ENCODE results near the gene SSBP3. TPM values are rescaled to one million over a fixed set of nuclear protein-coding genes. Genes with fewer than 3 reads are reported as not detected.

The SSBP3 gene
- total and polyA plus RNA-seq, 9 donors = 41.2 to 247 (median 156) TPM

GRCh38 chr1:54318246-54318814 lies 87.9 kb downstream of the SSBP3 start:
- intact Hi-C loops (cut with DNase I) = loop anchor here in 1 of 4 donors (10.0 kb wide), 1 partner anchor 86 kb away; the partner anchor contains the start of gene SSBP3
- WGBS, 3 donors = 66 to 78% (median 76%) methylated on average over 4 of the region's 4 CpGs
- Histone ChIP-seq H3K9me3 (no peaks in the 10 kb centered on the region), H3K4me3 (no peak overlapping the region), H3K4me1 (ENCODE audit: insufficient read depth) (peaks cover 30% of the 10 kb centered on the region), H3K36me3 (no peaks in the 10 kb centered on the region), H3K27me3 (no peaks in the 10 kb centered on the region), H3K27ac (no peak overlapping the region)
- DNase-seq = no peak
- TF ChIP-seq EP300 (IDR thresholded peaks at IDR 0.05) = no peak
- TF ChIP-seq, protein P1, sequence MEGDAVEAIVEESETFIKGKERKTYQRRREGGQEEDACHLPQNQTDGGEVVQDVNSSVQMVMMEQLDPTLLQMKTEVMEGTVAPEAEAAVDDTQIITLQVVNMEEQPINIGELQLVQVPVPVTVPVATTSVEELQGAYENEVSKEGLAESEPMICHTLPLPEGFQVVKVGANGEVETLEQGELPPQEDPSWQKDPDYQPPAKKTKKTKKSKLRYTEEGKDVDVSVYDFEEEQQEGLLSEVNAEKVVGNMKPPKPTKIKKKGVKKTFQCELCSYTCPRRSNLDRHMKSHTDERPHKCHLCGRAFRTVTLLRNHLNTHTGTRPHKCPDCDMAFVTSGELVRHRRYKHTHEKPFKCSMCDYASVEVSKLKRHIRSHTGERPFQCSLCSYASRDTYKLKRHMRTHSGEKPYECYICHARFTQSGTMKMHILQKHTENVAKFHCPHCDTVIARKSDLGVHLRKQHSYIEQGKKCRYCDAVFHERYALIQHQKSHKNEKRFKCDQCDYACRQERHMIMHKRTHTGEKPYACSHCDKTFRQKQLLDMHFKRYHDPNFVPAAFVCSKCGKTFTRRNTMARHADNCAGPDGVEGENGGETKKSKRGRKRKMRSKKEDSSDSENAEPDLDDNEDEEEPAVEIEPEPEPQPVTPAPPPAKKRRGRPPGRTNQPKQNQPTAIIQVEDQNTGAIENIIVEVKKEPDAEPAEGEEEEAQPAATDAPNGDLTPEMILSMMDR (IDR thresholded peaks at IDR 0.05) = no peak
- no peak for TF ChIP-seq POLR2A (IDR thresholded peaks at IDR 0.05)

GRCh38 chr1:54317084-54317483 lies 89.1 kb downstream of the SSBP3 start:
- no peak for TF ChIP-seq POLR2A (IDR thresholded peaks at IDR 0.05)
- TF ChIP-seq, protein P1 (IDR thresholded peaks at IDR 0.05) = no peak
- no peak for TF ChIP-seq EP300 (IDR thresholded peaks at IDR 0.05)
- 74 to 81% (median 81%) methylated on average over 7 of the region's 7 CpGs for WGBS, 3 donors
- Histone ChIP-seq H3K4me1 (ENCODE audit: insufficient read depth) (peaks cover 29% of the 10 kb centered on the region), H3K9me3 (no peaks in the 10 kb centered on the region), H3K4me3 (no peak overlapping the region), H3K36me3 (no peaks in the 10 kb centered on the region), H3K27me3 (no peaks in the 10 kb centered on the region), H3K27ac (no peak overlapping the region)
- DNase-seq = no peak
- intact Hi-C loops (cut with DNase I) = loop anchor here in 1 of 4 donors (10.0 kb wide), 1 partner anchor 88 kb away; the partner anchor contains the start of gene SSBP3

- Histone ChIP-seq H3K4me3 (no peak overlapping the region), H3K27me3 (no peaks in the 10 kb centered on the region), H3K9me3 (no peaks in the 10 kb centered on the region), H3K4me1 (ENCODE audit: insufficient read depth) (peaks cover 33% of the 10 kb centered on the region), H3K36me3 (no peaks in the 10 kb centered on the region), H3K27ac (peak overlapping the region; percentile 36 to 56)
- DNase-seq = no peak
- no peak for TF ChIP-seq EP300 (IDR thresholded peaks at IDR 0.05)
- TF ChIP-seq POLR2A (IDR thresholded peaks at IDR 0.05) = no peak
- TF ChIP-seq, protein P1 (IDR thresholded peaks at IDR 0.05) = no peak
- intact Hi-C loops (cut with DNase I) = loop anchor here in 1 of 4 donors (10.0 kb wide), 1 partner anchor 90 kb away; the partner anchor contains the start of gene SSBP3
- 27 to 35% (median 28%) methylated on average over 4 of the region's 4 CpGs for WGBS, 3 donors
Observed at GRCh38 chr1:54315099-54315498, 91.1 kb downstream of the SSBP3 start.

- Histone ChIP-seq H3K27ac (peak overlapping the region; percentile 36 to 56), H3K4me1 (ENCODE audit: insufficient read depth) (peaks cover 37% of the 10 kb centered on the region), H3K36me3 (no peaks in the 10 kb centered on the region), H3K27me3 (no peaks in the 10 kb centered on the region), H3K4me3 (no peak overlapping the region), H3K9me3 (no peaks in the 10 kb centered on the region)
- WGBS, 3 donors = 13 to 31% (median 15%) methylated on average over 6 of the region's 6 CpGs
- peak in 1 of 5 donors; percentile 50 for DNase-seq
- no peak for TF ChIP-seq EP300 (IDR thresholded peaks at IDR 0.05)
- intact Hi-C loops (cut with DNase I) = loop anchor here in 2 of 4 donors (5.0 to 10.0 kb wide), 2 partner anchors 37 to 90 kb away; partner anchors contain the start of gene SSBP3 (in 1 of the 2)
Observed at GRCh38 chr1:54314696-54315095, 91.5 kb downstream of the SSBP3 start.

- WGBS, 3 donors = 3 to 9% (median 8%) methylated on average over 7 of the region's 7 CpGs
- Histone ChIP-seq H3K27me3 (no peaks in the 10 kb centered on the region), H3K4me3 (no peak overlapping the region), H3K27ac (peak overlapping the region; percentile 58 to 70), H3K9me3 (no peaks in the 10 kb centered on the region), H3K4me1 (ENCODE audit: insufficient read depth) (peaks cover 43% of the 10 kb centered on the region), H3K36me3 (no peaks in the 10 kb centered on the region)
- intact Hi-C loops (cut with DNase I) = loop anchor here in 2 of 4 donors (5.0 to 10.0 kb wide), 2 partner anchors 36 to 92 kb away; partner anchors contain the start of gene SSBP3 (in 1 of the 2)
- TF ChIP-seq EP300 (IDR thresholded peaks at IDR 0.05) (no peak), POLR2A (IDR thresholded peaks at IDR 0.05) (no peak)
- TF ChIP-seq, protein P1 (IDR thresholded peaks at IDR 0.05) = no peak
- peak; percentile 81 to 90 (median 89) for DNase-seq
Observed at GRCh38 chr1:54312796-54313316, 93.3 kb downstream of the SSBP3 start.
